ENCODE data around the gene CYP4Z1.
"Not testable (repeated sequence)": the region's sequence is repeated elsewhere in the genome, so short reads cannot be mapped to it uniquely, and the experiment has no call there.

CYP4Z1 gene, protein sequence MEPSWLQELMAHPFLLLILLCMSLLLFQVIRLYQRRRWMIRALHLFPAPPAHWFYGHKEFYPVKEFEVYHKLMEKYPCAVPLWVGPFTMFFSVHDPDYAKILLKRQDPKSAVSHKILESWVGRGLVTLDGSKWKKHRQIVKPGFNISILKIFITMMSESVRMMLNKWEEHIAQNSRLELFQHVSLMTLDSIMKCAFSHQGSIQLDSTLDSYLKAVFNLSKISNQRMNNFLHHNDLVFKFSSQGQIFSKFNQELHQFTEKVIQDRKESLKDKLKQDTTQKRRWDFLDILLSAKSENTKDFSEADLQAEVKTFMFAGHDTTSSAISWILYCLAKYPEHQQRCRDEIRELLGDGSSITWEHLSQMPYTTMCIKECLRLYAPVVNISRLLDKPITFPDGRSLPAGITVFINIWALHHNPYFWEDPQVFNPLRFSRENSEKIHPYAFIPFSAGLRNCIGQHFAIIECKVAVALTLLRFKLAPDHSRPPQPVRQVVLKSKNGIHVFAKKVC

GRCh38 chr1:47067097-47067594, at the start of gene CYP4Z1:
Gene CYP4Z1, plus strand, starts transcription at chr1:47067231. Its CDS starts 260 bp downstream, at chr1:47067491.
- DNase-seq = no peak

GRCh38 chr1:47021070-47021469, 46.0 kb upstream of the CYP4Z1 start:
- DNase-seq = no peak

- DNase-seq = no peak
Observed at GRCh38 chr1:47023268-47024140, 43.5 kb upstream of the CYP4Z1 start, which contains the start of gene CYP4X1. Gene CYP4X1, plus strand, starts transcription at chr1:47023669. Its CDS starts 149 bp downstream, at chr1:47023818.

DNA sequence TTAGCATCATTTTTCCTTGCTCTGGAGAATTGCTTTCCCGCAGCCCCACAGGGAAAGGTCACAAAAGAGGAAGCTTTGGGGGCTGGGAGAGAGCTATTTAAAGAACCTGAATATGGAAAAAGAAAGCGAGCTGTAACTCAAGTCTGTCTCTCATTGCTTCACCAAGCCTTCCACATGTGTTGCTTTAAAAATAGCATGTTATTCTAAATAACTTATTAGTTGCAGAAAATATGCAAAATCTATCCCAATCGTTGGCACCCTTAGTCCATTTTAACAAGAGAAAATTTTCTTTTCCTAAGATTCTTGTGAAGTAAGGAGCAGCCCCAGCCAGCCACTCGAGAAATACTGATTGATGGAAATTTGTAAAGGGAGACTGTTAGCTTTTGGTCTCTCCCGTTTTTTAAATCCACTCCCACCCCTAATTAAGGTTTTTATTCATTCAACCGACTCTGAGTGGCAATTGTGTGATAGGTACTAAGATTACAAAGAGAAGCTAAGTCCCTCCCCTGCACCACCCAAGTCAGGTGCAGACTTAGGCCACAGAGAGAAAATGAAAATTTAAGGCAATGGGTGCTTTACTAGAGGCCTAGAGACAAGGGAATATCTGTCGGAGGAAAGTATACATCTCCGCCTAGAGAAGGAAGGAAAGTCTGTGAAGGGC, 42.8 kb upstream of the CYP4Z1 start:
- DNase-seq = no peak

DNA sequence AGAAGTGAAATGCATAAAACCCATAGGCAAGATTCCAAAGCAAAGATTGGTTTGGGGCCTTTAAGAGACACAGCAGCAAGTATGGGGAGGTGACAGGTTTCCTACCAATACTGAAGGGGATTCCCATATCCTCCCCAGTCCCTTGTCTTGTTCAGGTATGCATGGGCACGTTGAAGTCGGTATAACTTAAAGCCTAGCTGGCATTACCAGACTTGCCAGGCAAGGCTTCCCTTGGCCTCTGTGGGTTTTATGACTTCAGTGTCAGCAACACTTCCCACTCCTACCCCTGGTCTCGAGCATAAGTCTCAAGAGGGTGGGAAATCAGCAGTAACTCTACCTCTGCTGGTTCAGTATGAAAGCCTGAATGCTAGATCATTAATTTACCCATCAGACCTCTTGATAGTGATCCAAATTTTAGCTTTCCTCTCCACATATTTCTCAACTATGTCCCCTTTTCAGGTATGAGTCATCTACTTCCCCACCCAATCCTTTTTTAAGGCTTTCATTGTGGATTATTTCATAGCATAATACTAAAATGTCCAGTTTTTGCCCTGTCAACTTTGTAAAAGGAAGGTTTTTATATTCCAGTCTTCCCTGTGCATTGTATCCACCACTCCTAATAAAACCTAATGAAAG, 36.7 kb upstream of the CYP4Z1 start:
- no peak for DNase-seq

- no peak for DNase-seq
Observed at GRCh38 chr1:47031059-47031458, 36.0 kb upstream of the CYP4Z1 start.

DNA sequence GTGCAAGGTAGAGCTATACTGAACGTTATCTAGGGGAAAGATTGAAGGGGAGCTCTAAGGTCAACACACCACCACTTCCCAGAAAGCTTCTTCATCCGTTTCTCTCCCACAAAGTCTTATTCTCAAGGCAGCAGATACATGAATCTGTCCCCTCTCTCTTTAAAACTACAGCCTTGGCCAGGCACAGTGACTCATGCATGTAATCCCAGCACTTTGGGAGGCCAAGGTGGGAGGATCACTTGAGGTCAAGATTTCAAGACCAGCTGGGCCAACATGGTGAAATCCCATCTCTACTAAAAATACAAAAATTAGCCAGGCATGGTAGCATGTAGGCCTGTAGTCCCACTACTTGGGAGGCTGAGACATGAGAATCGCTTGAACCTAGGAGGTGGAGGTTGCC, 35.4 kb upstream of the CYP4Z1 start:
- DNase-seq = no peak

DNA sequence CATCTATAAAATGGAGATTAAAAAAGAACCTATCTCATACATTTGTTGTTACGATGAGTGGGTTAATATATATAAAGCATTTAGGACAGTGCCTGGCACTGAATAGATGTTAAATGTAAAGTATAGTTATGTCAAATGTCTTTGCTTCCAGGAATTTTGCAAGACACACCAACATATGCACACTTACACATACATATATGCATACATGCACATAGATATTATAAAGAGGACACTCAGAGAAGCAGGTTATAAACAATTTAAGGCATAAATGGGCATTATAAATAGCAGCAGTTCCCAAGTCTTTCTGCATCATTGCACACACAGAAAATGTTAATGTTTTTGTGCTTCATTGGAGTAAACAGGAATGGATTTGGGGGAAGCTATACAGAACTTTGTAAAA, 30.3 kb upstream of the CYP4Z1 start:
- no peak for DNase-seq

DNA sequence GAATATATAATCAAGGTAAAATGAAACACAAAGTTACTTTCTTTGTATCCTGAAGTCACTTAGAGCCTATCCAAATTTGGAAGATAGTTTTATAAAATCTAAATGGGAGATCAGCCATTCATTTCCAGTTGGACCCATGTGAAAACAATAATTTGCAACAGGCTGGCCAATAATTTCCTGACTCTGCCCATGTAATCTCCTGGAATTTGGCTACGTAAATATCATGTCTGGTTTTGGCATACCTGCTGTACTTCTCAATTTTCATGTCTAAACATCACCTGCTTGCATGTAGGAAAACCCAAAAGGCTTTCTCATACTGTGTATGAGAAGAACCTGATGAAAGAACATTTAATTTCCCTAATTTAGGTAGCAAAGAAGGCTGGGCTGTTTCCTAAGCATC, 7.7 kb upstream of the CYP4Z1 start:
- DNase-seq = no peak

DNA sequence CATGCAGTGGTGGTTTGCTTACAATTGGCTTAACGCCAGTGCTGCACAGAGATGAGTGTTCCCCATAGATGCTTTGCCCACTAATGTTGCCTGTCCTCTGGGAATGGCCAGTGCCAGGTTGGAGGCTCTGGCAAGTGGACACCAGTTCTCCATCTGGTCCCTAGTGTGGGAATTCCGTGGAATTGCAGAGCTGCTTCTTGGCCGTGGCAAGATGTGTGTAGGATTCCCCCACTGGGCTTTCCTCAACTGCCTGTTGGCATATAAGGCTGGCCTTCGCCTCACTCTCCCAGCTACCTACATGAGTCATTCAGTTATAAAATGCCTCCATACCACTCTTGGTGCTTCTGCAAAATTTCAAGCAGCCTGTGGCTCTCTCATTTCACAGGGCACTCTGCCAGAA, 2.0 kb downstream of the CYP4Z1 start:
- DNase-seq = not testable (repeated sequence)

DNA sequence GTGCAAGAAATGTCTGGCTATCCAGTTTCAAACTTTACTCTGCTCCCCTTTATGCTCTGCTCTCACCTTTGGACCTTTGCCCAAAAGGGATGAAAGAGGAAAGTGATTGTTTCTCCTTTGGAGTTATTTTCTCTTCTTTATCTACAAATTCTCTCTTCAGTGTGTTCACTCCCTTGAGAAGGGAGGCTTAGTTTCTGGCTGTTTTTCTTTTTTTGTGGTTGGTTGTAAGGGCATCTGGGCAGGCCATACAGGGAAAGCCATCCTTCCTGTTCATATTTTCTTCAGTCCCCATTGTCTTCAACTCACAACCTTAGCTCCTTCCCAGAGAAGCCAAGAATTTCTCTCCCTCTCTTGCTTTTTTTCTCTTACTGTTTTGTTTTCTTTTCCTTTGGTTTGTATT, 2.5 kb downstream of the CYP4Z1 start:
- DNase-seq = not testable (repeated sequence)

GRCh38 chr1:47089356-47089755, 22.3 kb downstream of the CYP4Z1 start:
- peak; percentile 10 for DNase-seq

GRCh38 chr1:47091476-47091875, 24.4 kb downstream of the CYP4Z1 start:
- DNase-seq = not testable (repeated sequence)

- DNase-seq = no peak
Observed at GRCh38 chr1:47104816-47105215, 37.8 kb downstream of the CYP4Z1 start.

GRCh38 chr1:47106792-47107191, 39.8 kb downstream of the CYP4Z1 start:
- DNase-seq = no peak

GRCh38 chr1:47107851-47108574, 41.0 kb downstream of the CYP4Z1 start:
- not testable (repeated sequence) for DNase-seq

DNA sequence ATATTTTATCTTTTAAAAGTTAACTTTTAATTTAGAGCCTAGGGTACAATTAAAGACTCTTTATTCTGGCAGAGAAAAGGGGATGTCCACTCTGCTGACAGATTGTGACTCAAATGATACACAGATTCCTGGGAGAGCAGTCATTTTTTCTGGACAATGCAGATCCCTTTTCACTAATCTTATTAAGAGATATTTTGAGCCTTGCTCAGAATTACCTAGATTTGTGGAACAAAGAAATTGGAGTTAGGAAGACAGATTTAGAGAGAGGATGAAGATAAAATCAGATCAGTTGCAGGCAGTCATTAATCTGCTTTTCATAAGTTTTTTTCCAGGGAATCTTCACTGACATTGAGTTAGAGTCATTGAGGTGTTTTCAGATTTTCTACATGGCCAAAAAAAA, 42.5 kb downstream of the CYP4Z1 start:
- not testable (repeated sequence) for DNase-seq

DNA sequence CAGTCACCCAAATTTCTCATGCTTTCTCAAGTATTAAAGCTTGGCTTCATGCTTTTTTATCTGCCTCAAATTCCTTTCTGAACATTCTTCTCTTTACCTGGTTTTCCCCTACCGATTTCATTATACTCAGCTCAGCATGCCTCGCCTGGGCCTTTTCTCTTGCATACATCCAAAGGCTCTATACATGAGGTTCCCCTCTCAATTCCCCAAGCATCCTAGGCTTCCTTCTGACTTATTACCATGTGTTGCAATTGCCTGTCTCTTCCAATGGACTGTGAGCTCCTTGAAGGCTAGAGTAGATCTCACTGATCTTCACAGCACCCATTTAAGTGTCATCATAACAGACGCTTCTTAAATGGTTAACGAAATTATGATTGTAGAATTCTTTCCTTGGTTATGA, 46.1 kb downstream of the CYP4Z1 start:
- DNase-seq = no peak

GRCh38 chr1:47121039-47121438, 54.0 kb downstream of the CYP4Z1 start:
- DNase-seq = not testable (repeated sequence)

GRCh38 chr1:47124834-47125233, 57.8 kb downstream of the CYP4Z1 start:
- DNase-seq = not testable (repeated sequence)

- not testable (repeated sequence) for DNase-seq
Observed at GRCh38 chr1:47126997-47127396, 60.0 kb downstream of the CYP4Z1 start.

- DNase-seq = no peak
Observed at GRCh38 chr1:47128221-47128620, 61.2 kb downstream of the CYP4Z1 start.
